ENCODE results near the gene NSDHL.

- no peak for TF ChIP-seq CTCF (conservative IDR thresholded peaks at IDR 0.05)
- 0 out of 2 replicates have a peak, but pooled peaks have one; percentile 9 for TF ChIP-seq ZFX (IDR thresholded peaks at IDR 0.05)
Measured at GRCh38 chrX:152830312-152831305, at the start of gene NSDHL, which contains the start of gene CETN2.
